ENCODE results near the gene ARHGAP26.
A peak's percentile ranks its signal among the peaks of the same experiment; 100 is the strongest.
"Not testable (repeated sequence)": the region's sequence is repeated elsewhere in the genome, so short reads cannot be mapped to it uniquely, and the experiment has no call there.

Gene ARHGAP26

DNA sequence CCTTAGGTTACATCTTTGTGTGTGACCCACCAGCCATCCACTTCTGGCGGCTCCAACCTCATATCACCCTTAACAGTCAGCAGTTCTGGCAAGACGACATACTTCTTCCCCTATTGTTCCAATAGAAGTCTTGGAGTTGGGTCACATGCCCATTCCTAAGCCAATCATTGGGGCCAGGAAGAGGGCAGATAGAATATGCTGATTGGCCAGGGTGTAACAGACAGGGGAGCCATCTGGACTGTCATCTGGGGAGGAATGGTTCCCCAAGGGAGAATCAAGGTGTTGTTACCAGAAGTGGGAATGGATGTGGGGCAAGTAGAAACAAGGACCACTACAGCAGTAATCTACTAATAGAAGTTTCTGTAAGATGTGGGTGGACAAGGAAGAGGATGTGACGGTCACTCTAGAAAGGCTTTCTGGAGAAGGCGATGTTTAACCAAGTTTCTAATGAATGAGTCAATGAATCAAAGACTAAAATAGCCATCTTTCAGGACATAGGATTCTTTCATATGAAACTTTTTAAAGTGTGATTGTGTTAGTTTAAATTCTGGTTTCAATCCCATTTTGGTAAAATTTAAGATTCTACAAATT lies 200.4 kb downstream of the ARHGAP26 start:
- no peak for DNase-seq

DNA sequence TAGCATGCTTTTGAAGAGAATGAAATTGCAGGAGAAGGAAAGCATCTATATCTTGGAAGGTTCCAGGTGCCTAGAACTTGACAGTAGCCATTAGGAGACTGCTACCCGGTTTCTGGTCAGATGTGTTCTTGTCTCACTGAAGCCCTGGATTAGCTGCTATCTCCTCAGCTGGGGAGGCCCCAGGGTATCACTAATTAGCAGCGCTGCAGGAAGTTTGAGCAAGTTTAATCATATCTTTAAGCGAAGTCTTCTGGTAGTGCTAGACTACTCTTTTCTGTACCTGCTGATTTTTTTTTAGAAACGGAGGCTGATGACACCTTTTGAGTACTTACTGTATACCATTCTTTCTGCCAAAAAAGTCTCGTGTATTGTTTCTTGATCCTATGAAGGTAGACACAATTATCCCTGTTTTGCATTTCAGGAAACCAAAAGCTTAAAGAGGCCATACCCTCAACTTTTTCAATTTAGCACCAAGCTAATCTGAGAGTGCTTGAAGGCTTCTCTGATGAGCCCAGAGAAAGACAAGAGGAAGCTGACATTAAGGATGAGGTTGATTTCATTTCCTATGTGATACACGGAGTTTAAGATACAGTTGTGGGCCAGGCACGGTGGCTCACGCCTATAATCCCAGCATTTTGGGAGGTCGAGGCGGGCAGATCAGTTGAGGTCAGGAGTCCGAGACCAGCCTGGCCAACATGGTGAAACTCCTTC lies 201.3 kb downstream of the ARHGAP26 start:
- no peak for DNase-seq

DNA sequence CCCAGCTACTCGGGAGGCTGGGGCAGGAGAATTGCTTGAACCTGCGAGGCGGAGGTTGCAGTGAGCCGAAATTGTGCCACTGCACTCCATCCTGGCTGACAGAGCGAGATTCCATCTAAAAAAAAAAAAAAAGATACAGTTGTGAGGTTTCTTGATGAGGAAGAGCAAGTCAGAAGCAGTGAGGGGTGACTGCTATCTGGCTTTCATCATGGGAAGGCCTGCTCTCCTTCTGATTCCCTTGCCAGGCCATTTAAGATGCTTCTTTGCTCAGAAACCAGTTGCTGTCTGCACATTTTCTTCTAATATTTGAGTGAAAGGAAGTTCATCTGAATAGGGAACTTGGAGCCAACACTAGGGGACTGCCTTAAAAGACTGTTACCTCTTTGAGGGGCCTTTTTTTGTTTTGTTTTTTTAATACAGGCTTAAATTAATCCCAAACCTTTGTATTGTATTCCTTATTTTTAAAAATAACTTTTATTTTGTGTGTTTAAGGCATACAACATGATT lies 201.9 kb downstream of the ARHGAP26 start:
- no peak for DNase-seq

DNA sequence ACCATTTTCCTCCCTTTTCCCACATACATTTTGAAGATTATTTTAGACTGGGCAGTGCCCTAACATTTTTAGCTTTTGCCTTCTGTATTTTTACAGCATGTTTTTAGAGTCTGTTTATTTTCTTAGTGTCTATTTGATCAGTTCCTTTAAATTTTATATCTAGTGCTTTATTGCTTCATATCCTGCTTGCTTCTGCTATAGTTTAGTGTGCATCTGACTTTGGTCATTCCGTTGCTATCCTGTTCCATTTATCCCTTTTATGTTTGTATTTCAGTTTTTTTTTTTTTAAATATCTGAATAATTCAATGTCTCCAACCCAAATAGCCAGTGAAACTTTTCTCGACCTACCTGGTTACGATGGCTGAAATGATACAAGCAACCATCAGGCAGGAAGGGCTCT lies 203.8 kb downstream of the ARHGAP26 start:
- DNase-seq: no peak

DNA sequence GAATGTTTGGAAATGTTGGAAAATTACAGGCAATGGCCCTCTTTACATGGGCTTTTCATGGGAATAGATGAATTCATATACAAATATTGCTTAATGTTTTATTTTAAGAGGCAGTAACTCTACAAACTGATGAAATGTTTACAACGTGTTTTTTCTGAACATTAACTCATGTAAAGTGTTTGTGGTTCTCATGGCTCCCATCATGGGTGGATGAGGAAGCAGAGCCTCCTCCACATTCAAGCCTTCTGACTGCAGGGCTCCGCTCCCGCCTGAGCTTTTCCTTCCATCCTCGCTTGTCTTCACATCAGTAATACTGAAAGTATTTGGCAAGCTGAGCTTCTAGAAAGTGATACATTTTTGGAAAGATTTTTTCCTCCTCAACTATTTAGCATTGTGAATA lies 204.2 kb downstream of the ARHGAP26 start:
- DNase-seq: no peak

DNA sequence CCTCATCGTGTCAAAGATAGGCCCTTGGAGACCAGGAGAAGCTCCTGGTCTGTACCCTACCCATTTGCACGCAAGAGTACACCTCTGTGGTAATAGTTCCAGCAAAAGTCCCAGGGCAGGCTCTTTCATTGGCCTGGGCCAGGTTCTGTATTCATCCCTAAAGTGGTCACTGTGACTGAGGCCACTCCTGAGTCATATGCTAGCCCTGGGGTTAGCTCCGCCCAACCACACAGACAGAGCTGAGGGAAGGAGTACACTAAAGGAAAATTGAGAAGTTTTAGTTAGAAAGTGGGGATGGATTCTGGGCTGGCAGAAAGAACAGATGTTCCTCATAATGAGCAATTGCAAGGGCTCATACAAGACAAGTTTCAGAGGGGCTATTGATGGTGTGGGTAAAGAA lies 206.7 kb downstream of the ARHGAP26 start:
- DNase-seq: no peak

DNA sequence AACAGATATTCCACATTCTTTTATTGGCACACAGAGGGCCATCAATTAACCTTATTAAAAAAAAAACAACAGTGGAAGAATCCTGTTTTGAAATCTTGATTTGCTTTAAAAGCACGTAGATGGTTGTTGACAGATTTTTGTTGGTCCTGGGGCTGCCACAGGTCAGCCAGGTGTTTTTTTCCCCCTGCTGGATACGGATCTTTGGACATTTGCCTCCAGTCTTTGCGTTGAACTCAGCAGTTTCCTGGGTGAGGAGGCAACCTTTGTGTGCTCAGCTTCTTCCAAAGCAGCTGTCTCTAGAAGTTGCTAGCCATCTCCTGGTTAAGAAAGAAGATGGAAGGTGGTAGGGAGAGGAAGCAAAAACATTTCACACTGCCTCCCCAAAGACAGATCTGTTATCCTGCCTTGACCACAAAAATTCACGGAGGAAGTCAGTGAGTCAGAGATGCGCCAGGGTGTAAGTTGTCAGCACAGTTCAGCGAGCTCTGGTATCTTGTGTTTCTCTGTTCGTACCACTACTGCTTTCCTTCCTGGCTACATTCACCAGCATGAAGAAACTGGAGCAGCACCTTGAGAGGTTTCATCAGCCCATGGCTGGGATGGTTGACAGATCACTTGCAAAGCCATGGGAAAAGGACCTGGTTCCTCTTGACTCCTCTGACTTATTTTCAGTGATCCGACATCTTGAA lies 207.3 kb downstream of the ARHGAP26 start:
- DNase-seq: peak; percentile 42

DNA sequence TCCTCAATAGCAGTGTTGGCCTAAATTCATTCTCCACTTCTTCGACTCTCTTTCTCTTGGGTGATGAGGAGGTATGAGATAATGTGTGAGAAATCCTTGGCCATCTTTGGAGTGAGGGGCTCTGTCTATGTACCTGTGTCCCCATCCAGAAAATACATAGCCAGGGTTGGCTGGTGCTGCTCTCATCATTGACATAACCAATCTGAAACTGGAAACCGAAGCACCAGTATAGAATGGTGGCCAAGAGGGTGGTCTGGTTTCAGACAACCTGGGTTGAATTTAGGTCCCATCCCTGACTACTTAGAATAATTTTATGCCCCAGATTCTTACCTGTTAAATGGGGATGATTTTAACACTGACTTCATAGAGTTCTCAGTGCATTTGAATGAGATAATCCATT lies 208.1 kb downstream of the ARHGAP26 start:
- no peak for DNase-seq

DNA sequence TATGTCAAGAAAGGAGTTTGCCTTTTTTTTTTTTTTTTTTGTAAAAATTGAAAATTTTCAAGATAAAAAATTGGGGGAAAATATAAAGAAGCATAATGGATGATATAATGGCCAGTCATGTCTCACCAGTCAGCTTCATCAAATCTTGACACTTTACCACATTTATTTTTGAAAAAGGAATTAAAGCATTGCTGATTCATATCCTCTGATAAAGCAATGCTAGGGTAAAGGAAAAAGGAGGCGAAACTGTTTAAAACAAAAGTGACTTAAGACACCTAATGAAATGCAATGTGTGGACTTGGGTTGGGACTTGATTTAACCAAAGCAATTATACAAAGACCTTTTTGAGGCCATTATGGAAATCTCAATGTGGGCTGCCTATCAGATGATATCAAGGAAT lies 208.5 kb downstream of the ARHGAP26 start:
- DNase-seq: no peak

DNA sequence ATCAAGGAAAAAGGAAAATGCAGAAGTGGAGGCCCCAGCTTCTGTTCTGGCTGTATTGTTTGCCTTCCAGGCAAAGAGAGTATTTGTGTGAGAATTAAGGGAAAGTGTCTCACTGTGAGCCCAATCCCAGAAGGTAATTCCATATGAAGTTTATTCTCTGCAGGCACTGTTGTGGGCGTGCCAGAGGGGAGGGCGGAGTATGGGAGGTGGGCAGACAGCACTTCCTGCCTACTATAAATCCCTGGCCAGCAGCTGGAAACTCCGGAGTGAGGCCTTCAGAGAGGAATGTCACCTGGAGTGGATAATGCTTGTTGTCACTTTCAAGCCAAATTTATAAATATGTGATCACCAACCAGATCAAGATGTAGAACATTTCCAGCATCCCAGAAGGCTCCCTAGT lies 209.5 kb downstream of the ARHGAP26 start:
- no peak for DNase-seq

DNA sequence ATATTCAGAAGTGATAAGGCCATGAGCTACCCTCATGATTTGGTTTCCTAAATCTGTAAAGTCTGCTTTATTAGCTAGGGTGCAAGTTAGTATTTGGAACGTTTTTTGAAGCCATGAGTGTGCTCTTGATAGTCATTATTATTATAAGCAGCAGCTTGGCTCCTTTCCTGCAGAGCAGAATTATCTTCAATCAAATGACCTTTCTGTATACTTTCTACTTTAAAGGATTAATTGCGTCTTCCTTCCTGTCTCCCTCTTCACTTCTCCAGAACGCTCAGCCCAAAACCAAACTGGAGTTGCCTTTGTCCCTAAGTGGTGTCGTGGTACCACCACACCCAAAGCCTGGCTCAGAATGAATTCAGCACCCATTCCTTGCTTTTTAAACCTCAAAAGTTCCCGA lies 211.3 kb downstream of the ARHGAP26 start:
- no peak for DNase-seq

DNA sequence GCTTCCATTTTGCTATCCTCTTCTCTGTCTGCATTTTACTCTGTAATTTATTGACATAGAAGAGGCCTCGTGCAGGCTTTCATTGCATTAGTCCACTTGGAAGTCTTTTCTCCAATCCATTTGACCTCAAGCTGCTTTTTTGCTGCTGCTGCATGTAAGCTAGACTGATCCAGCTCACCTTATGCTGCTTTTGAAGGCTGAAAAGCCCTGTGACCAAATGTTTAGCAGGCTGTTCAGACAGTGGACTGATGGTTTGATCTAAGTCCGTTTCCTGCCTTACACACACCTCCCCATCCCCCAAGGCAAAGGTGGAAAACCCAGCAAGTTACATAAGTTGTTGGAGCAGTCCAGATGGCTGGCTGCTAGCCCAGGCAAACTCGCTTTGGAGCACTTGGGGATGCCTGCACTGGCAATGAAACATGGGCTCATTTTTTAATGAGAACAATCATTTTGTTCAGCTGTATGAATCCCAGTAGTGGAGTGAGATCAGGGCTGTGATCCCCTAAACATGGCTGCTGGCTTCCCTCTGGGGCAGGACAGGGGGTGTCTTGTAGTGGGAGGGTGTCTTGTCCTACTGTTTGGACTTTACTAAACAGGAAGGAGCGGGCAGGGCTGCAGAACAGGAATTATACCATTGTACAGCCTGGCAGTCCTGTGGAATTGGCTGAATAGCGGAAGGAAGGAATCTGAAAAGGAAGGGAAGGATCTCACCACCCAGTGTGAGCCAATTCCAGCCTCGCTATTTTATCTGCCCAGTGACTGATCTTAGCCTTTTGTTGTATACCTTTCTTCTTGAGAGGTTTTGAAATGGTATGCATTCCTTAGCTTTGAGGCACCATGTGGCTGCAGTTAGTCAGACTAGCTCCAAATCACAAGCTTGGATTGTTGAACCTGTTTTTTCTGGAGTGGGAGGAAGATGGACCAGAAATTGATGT lies 212.0 kb downstream of the ARHGAP26 start:
- no peak for DNase-seq

DNA sequence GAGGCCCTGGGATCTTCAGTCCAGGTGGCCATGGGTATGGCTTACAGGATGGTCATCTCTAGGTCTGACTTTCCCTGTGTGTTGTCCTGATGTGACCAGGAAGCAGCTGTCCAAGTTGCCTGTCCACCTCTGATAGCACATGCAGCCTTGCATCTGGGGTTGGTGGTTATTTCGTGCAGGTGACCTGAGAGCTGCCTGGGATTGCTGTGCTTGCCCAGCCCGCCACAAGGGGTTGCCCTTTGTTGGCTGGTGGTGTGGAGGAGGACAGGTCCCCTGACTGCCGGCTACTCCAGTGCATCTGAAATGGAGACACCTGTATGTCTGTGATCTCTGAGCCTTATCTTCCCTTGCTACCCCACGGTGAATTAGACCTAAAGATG lies 212.6 kb downstream of the ARHGAP26 start:
- DNase-seq: no peak

DNA sequence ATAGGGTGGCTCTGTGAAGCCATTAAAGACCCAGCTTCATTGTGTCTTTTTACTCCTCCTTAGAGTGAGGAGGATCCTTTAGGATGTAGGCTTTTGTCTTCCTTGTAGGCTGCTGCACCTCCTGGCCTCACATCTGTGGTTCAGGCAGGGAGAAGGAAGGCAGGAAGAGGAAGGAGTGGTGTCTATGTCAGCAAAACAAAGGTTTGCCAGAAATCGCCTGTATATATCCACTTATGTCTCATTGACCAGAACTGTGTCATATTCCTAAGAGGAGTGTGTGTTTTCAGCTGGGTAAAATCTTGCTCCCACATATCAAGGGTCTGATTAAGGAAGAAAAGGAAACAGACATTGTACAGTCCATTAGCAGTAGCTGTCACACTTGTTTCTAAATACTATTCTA lies 213.8 kb downstream of the ARHGAP26 start:
- no peak for DNase-seq

DNA sequence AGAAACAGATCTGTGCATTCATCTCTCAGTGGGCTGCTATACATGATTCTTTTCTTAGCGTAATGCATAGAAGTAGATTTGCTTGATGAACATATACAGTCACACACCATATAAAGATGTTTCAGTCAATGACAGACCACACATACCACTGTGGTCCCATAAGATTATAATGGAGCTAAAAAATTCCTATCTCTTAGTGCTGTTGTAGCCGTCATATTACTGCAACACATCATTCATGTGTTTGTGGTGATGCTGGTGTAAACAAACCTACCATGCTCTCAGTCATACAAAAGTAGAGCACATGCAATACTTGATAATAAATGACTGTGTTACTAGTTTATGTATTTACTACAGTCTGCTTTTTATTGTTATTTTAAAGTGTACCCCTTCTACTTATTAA lies 214.3 kb downstream of the ARHGAP26 start:
- no peak for DNase-seq

DNA sequence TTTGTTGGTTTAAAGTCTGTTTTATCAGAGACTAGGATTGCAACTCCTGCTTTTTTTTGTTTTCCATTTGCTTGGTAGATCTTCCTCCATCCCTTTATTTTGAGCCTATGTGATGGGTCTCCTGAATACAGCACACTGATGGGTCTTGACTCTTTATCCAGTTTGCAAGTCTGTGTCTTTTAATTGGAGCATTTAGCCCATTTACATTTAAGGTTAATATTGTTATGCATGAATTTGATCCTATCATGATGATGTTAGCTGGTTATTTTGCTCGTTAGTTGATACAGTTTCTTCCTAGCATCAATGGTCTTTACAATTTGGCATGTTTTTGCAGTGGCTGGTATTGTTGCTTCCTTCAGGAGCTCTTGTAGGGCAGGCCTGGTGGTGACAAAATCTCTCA lies 219.1 kb downstream of the ARHGAP26 start:
- DNase-seq: not testable (repeated sequence)

DNA sequence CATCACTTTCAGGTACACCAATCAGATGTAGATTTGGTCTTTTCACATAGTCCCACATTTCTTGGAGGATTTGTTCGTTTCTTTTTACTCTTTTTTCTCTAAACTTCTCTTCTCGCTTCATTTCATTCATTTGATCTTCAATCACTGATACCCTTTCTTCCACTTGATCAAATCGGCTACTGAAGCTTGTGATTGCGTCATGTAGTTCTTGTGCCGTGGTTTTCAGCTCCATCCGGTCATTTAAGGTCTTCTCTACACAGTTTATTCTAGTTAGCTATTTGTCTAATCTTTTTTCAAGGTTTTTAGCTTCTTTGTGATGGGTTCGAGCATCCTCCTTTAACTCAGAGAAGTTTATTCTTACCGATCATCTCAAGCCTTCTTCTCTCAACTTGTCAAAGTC lies 219.9 kb downstream of the ARHGAP26 start:
- DNase-seq: not testable (repeated sequence)

DNA sequence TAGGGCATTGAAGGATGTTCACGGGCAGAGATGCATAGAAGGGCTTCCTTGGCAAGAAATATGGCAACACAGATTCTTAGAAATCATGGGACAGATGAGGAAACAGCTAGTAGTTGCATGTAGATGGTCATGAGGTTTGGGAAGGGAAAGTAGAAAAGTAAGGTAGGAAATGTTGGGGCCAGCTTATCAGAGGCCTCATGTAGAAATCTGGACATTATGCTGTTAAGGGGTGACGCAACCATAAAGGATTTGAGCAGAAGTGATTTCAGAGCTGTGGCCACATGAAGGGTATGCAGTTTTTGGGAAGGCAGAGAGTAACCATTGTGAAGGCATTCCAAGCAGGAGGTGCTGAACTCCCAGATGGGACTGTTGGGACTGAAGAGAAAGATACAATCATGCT lies 224.0 kb downstream of the ARHGAP26 start:
- DNase-seq: no peak

DNA sequence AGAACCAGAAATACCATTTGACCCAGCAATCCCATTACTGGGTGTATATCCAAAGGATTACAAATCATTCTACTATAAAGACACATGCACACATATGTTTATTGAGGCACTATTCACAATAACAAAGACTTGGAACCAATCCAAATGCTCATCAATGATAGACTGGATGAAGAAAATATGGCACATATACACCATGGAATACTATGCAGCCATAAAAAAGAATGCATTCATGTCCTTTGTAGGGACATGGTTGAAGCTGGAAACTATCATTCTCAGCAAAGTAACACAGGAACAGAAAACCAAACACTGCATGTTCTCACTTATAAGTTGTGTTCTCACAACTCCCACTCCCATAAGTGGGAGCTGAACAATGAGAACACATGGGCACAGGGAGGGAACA lies 225.4 kb downstream of the ARHGAP26 start:
- not testable (repeated sequence) for DNase-seq

DNA sequence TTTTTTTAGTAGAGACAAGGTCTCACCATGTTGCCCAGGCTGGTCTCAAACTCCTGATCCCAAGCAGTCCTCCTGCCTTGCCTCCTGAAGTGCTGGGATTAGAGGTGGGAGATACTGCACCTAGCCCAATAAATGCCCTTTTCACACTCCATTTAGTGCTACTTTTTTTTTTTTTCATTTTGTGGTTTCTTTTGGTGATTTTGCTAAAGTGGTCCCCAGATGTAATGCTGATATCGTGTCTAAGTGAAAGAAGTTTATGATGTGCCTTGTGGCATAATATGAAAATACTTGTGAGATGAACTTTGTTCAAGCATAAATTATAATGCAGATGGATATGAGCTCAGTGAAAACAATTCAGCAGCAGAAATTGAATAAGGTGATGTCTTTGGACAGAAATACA lies 227.4 kb downstream of the ARHGAP26 start:
- no peak for DNase-seq

DNA sequence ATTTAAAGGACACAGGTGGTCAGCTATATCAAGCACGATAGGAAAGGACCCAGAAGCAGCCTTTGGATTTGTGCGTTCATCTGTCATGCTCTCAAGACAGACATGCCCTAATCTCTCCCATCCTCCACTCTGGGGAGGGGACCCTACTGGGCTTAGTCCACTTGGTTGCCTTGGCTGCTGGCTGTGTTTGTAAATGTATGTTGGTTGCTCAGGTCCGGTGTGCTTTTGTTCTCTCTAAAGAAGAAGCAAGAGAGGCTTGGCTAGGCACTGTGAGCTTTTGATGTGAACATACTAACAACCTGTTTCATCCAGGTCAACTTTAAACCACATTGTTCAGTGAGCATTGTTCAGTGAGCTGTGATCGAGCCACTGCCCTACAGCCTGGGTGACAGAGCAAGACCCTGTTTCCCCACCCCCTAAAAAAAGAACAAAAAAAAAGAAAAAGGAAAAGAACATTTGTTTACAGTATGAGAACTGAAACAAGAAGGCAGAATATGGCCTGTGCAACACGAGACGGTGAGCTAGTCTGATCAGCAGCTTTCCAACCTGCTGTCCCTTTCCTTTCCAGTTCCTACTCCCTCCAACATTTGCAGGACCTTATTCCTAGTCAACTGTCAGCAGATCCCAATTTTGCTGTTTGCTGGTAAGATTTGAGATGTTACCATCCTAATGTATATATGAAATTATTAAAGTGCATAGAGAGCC lies 228.3 kb downstream of the ARHGAP26 start:
- no peak for DNase-seq

DNA sequence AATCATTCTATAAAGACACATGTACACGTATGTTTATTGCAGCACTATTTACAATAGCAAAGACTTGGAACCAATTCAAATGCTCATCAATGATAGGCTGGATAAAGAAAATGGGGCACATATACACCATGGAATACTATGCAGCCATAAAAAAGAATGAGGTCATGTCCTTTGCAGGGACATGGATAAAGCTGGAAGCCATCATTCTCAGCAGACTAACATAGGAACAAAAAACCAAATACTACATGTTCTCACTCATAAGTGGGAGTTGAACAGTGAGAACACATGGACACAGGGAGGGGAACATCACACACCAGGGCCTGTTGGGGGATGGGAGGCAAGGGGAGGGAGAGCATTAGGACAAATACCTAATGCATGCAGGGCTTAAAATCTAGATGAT lies 230.4 kb downstream of the ARHGAP26 start:
- DNase-seq: not testable (repeated sequence)
